ENCODE results near the gene OR10A3.

- no peak for TF ChIP-seq EZH2phosphoT487 (IDR thresholded peaks at IDR 0.05; ENCODE audit: insufficient read depth, low read depth)
- TF ChIP-seq EZH2 (IDR thresholded peaks at IDR 0.05; ENCODE audit: insufficient read depth, poor library complexity, severe bottlenecking) = no peak
These were observed 10.3 kb downstream of the OR10A3 start, which contains the start of gene OR10A6 for GRCh38 chr11:7931168-7931567.

Measured in GM23248 (cell line).